ENCODE data around the gene RUNX1. TPM values are rescaled to one million over a fixed set of nuclear protein-coding genes. Genes with fewer than 3 reads are reported as not detected.

The RUNX1 gene
- total and polyA plus RNA-seq, 2 donors (not counting 1 experiment from before 2014, with no cell fraction given): 26.3 to 73.0 TPM

DNA sequence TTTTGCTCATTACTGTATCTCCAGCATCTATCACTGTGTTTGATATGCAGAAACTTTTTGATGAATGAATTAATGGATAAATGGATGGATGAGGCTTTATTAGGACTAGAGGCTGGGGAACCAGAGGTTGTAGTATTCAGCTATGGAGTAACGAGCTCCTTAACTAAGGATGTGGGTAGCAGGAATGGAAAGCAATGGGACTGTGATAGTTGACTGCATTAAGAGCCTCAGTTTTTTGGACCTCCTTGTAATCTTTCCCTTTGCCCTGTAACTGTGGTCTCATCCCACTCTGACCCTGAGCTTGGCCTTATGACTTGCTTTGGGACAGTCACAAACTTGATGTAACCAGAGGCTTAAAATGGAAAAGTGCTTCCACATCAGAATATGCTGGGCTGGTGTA is 9.0 kb upstream of the RUNX1 start:
- DNase-seq (no peak), ATAC-seq (ENCODE audit: low read depth) (no peak)
- intact Hi-C loops (cut with micrococcal nuclease): no loop called here
- Histone ChIP-seq H2AFZ (ENCODE audit: insufficient read depth, low read depth, low read length, poor library complexity, severe bottlenecking) (no peak overlapping the region), H3K4me3 (ENCODE audit: control extremely low read depth in 1 of 5, extremely low read depth in 1 of 5, insufficient read depth in 1 of 5, low read depth in 2 of 5, low read length in 4 of 5) (no peak overlapping the region), H3K79me2 (ENCODE audit: control insufficient read depth, insufficient read depth, low read length) (no peaks in the 10 kb centered on the region), H3K9ac (ENCODE audit: low read length) (no peak overlapping the region), H3K27me3 (replicated peaks in 1 of 4; ENCODE audit: control extremely low read depth in 1 of 4, control insufficient read depth in 3 of 4, insufficient read depth in 4 of 4, low read length in 3 of 4) (peaks cover 0 to 7% (median 4%) of the 10 kb centered on the region in 4 experiments), H3K27ac (ENCODE audit: low read length in 2 of 2) (no peak overlapping the region), H3K36me3 (replicated peaks in 1 of 2; ENCODE audit: control extremely low read depth in 1 of 2, control insufficient read depth in 1 of 2, extremely low read depth in 1 of 2, insufficient read depth in 2 of 2, low read length in 1 of 2) (no peaks in the 10 kb centered on the region), H3K4me1 (ENCODE audit: control insufficient read depth in 2 of 2, insufficient read depth in 2 of 2, low read length in 2 of 2) (no peaks in the 10 kb centered on the region), H3K4me2 (replicated peaks; ENCODE audit: low read depth, low read length, poor library complexity, severe bottlenecking) (no peak overlapping the region), H3K9me3 (ENCODE audit: control extremely low read depth in 1 of 3, control insufficient read depth in 2 of 3, insufficient read depth in 1 of 3, low read length in 2 of 3) (no peaks in the 10 kb centered on the region), H4K20me1 (ENCODE audit: control insufficient read depth, insufficient read depth, low read length, poor library complexity, severe bottlenecking) (no peaks in the 10 kb centered on the region)
- TF ChIP-seq EZH2 (IDR thresholded peaks at IDR 0.05; ENCODE audit: borderline replicate concordance, insufficient read depth, low read depth, low read length, poor library complexity, severe bottlenecking) (no peak), CTCF (IDR thresholded peaks at IDR 0.05) (no peak)
- Mint-ChIP-seq H3K27ac (no peak overlapping the region), H3K4me3 (no peak overlapping the region), H3K27me3 (peaks cover 12% of the 10 kb centered on the region), H3K4me1 (peaks cover 8% of the 10 kb centered on the region), H3K9me3 (ENCODE audit: insufficient read depth) (no peaks in the 10 kb centered on the region)
- CTCF ChIA-PET: no interaction called here
- POLR2A ChIA-PET: interaction anchor here (0.5 kb wide), 1 partner anchor 122 kb away, joined by 7 read pairs; no protein-coding TSS in a partner anchor
- no CpG with 5 or more reads among the region's 1 CpG for WGBS (ENCODE audit: insufficient coverage)

- H4K20me1 ChIP-seq (ENCODE audit: control insufficient read depth, insufficient read depth, low read length, poor library complexity, severe bottlenecking): no peaks in the 10 kb centered on the region
- H3K27ac Mint-ChIP-seq: no peak overlapping the region
- no peak for TF ChIP-seq EZH2 (IDR thresholded peaks at IDR 0.05; ENCODE audit: borderline replicate concordance, insufficient read depth, low read depth, low read length, poor library complexity, severe bottlenecking)
- TF ChIP-seq CTCF (IDR thresholded peaks at IDR 0.05): no peak
- no peaks in the 10 kb centered on the region for H3K9me3 Mint-ChIP-seq (ENCODE audit: insufficient read depth)
- no peaks in the 10 kb centered on the region for H3K36me3 ChIP-seq (replicated peaks in 1 of 2; ENCODE audit: control extremely low read depth in 1 of 2, control insufficient read depth in 1 of 2, extremely low read depth in 1 of 2, insufficient read depth in 2 of 2, low read length in 1 of 2)
- no peaks in the 10 kb centered on the region for H3K9me3 ChIP-seq (ENCODE audit: control extremely low read depth in 1 of 3, control insufficient read depth in 2 of 3, insufficient read depth in 1 of 3, low read length in 2 of 3)
- H3K4me1 ChIP-seq (ENCODE audit: control insufficient read depth in 2 of 2, insufficient read depth in 2 of 2, low read length in 2 of 2): no peaks in the 10 kb centered on the region
- peaks cover 8% of the 10 kb centered on the region for H3K4me1 Mint-ChIP-seq
- H3K4me3 Mint-ChIP-seq: no peak overlapping the region
- 87% methylated on average over 7 of the region's 7 CpGs for WGBS (ENCODE audit: insufficient coverage)
- no peak overlapping the region for H3K27ac ChIP-seq (ENCODE audit: low read length in 2 of 2)
- DNase-seq: no peak
- intact Hi-C loops (cut with micrococcal nuclease): no loop called here
- H3K27me3 Mint-ChIP-seq: peaks cover 9% of the 10 kb centered on the region
- H3K27me3 ChIP-seq (replicated peaks in 1 of 4; ENCODE audit: control extremely low read depth in 1 of 4, control insufficient read depth in 3 of 4, insufficient read depth in 4 of 4, low read length in 3 of 4): peaks cover 0 to 7% (median 4%) of the 10 kb centered on the region in 4 experiments
- ChIA-PET POLR2A (interaction anchor here (0.5 kb wide), 1 partner anchor 121 kb away, joined by 7 read pairs; no protein-coding TSS in a partner anchor), CTCF (interaction anchor here (1.1 kb wide), 1 partner anchor 10 kb away, joined by 3 read pairs; no protein-coding TSS in a partner anchor)
- H3K4me2 ChIP-seq (replicated peaks; ENCODE audit: low read depth, low read length, poor library complexity, severe bottlenecking): no peak overlapping the region
- no peak overlapping the region for H2AFZ ChIP-seq (ENCODE audit: insufficient read depth, low read depth, low read length, poor library complexity, severe bottlenecking)
- no peaks in the 10 kb centered on the region for H3K79me2 ChIP-seq (ENCODE audit: control insufficient read depth, insufficient read depth, low read length)
- no peak overlapping the region for H3K9ac ChIP-seq (ENCODE audit: low read length)
- no peak overlapping the region for H3K4me3 ChIP-seq (ENCODE audit: control extremely low read depth in 1 of 5, extremely low read depth in 1 of 5, insufficient read depth in 1 of 5, low read depth in 2 of 5, low read length in 4 of 5)
- no peak for ATAC-seq (ENCODE audit: low read depth)
Measured at GRCh38 chr21:35057428-35057827, 8.3 kb upstream of the RUNX1 start.

Data from B cell (primary cell).